ENCODE measurements around the gene CLEC16A.

The CLEC16A gene

GRCh38 chr16:11038777-11039176 lies 94.4 kb downstream of the CLEC16A start:
- DNase-seq (ENCODE audit: low spot score): no peak

- no peak for DNase-seq (ENCODE audit: low spot score)
These were observed 95.4 kb downstream of the CLEC16A start for GRCh38 chr16:11039726-11040125.

GRCh38 chr16:11042191-11042590 lies 97.8 kb downstream of the CLEC16A start:
- no peak for DNase-seq (ENCODE audit: low spot score)

GRCh38 chr16:11045441-11045840 lies 101.1 kb downstream of the CLEC16A start:
- DNase-seq (ENCODE audit: low spot score): no peak

- no peak for DNase-seq (ENCODE audit: low spot score)
These were observed 101.5 kb downstream of the CLEC16A start for GRCh38 chr16:11045846-11046245.

GRCh38 chr16:11046382-11046931 lies 102.1 kb downstream of the CLEC16A start:
- no peak for DNase-seq (ENCODE audit: low spot score)

GRCh38 chr16:11047057-11047456 lies 102.7 kb downstream of the CLEC16A start:
- no peak for DNase-seq (ENCODE audit: low spot score)

GRCh38 chr16:11047939-11048800 lies 103.8 kb downstream of the CLEC16A start:
- no peak for DNase-seq (ENCODE audit: low spot score)

GRCh38 chr16:11049396-11050059 lies 105.2 kb downstream of the CLEC16A start:
- no peak for DNase-seq (ENCODE audit: low spot score)

- DNase-seq (ENCODE audit: low spot score): no peak
These were observed 106.2 kb downstream of the CLEC16A start for GRCh38 chr16:11050536-11050935.

GRCh38 chr16:11050944-11051343 lies 106.6 kb downstream of the CLEC16A start:
- DNase-seq (ENCODE audit: low spot score): no peak

- DNase-seq (ENCODE audit: low spot score): no peak
These were observed 107.1 kb downstream of the CLEC16A start for GRCh38 chr16:11051430-11051829.

GRCh38 chr16:11051879-11052808 lies 107.8 kb downstream of the CLEC16A start:
- no peak for DNase-seq (ENCODE audit: low spot score)

GRCh38 chr16:11053916-11054460 lies 109.6 kb downstream of the CLEC16A start:
- no peak for DNase-seq (ENCODE audit: low spot score)

GRCh38 chr16:11056090-11056992 lies 112.0 kb downstream of the CLEC16A start:
- DNase-seq (ENCODE audit: low spot score): no peak

- peak; percentile 11 for DNase-seq (ENCODE audit: low spot score)
These were observed 112.8 kb downstream of the CLEC16A start for GRCh38 chr16:11056993-11057649.

GRCh38 chr16:11057711-11058345 lies 113.5 kb downstream of the CLEC16A start:
- DNase-seq (ENCODE audit: low spot score): no peak

- DNase-seq (ENCODE audit: low spot score): no peak
These were observed 114.5 kb downstream of the CLEC16A start for GRCh38 chr16:11058832-11059231.

- no peak for DNase-seq (ENCODE audit: low spot score)
These were observed 115.2 kb downstream of the CLEC16A start for GRCh38 chr16:11059588-11059987.

- no peak for DNase-seq (ENCODE audit: low spot score)
These were observed 116.0 kb downstream of the CLEC16A start for GRCh38 chr16:11060364-11060763.
